Measurements from ENCODE around the gene CLTC. TPM values are rescaled to one million over a fixed set of nuclear protein-coding genes. Genes with fewer than 3 reads are reported as not detected.
A peak's percentile ranks its signal among the peaks of the same experiment; 100 is the strongest.

The CLTC gene
- polyA plus RNA-seq, 2 of the 4 experiments (the other 2 are of a cell fraction) = 183 to 360 TPM

GRCh38 chr17:59619035-59619297, 729 bp upstream of the CLTC start:
- no peaks in the 10 kb centered on the region for H3K9me3 ChIP-seq
- FAIRE-seq (no peak), ATAC-seq (peak in 1 of 2 experiments; percentile 22; a peak in 1 of 6 replicates), DNase-seq (ENCODE audit: low read depth in 1 of 2, low spot score in 1 of 2) (no peak)
- ChIA-PET POLR2A (interaction anchor here (0.5 to 4.1 kb wide), 27 partner anchors 9 to 464 kb away, joined by 3 to 38 read pairs (median 4); partner anchors contain the start of genes DHX40, PTRH2, RNFT1 and RPS6KB1), CTCF (interaction anchor here (1.1 to 1.9 kb wide), 4 partner anchors 11 to 418 kb away, joined by 3 to 9 read pairs (median 4); no protein-coding TSS in a partner anchor)
- TF ChIP-seq CHD4 (IDR thresholded peaks at IDR 0.05; ENCODE audit: borderline replicate concordance) = no peak
- TF ChIP-seq TP53 (CRISPR knock-in tag; IDR thresholded peaks at IDR 0.05) = no peak
- no peak for TF ChIP-seq NFE2L2 (conservative IDR thresholded peaks at IDR 0.05; ENCODE audit: low read length)
- no peak for TF ChIP-seq HMGXB4 (CRISPR knock-in tag; IDR thresholded peaks at IDR 0.05; ENCODE audit: borderline replicate concordance)
- TF ChIP-seq JUN (IDR thresholded peaks at IDR 0.05) = no peak
- TF ChIP-seq SREBF2 (IDR thresholded peaks at IDR 0.05) = no peak
- TF ChIP-seq ESRRA (IDR thresholded peaks at IDR 0.05; ENCODE audit: borderline replicate concordance, low read length) = no peak
- TF ChIP-seq, protein P1, sequence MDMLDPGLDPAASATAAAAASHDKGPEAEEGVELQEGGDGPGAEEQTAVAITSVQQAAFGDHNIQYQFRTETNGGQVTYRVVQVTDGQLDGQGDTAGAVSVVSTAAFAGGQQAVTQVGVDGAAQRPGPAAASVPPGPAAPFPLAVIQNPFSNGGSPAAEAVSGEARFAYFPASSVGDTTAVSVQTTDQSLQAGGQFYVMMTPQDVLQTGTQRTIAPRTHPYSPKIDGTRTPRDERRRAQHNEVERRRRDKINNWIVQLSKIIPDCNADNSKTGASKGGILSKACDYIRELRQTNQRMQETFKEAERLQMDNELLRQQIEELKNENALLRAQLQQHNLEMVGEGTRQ (IDR thresholded peaks at IDR 0.05) = no peak
- TF ChIP-seq ZSCAN20 (CRISPR knock-in tag; IDR thresholded peaks at IDR 0.05) = no peak
- no peak for TF ChIP-seq BHLHE40 (IDR thresholded peaks at IDR 0.05; ENCODE audit: low read depth, low read length)
- no peak for TF ChIP-seq ATOH8 (CRISPR knock-in tag; IDR thresholded peaks at IDR 0.05; ENCODE audit: low read depth)
- no peak for TF ChIP-seq RCOR1 (IDR thresholded peaks at IDR 0.05; ENCODE audit: low read depth, low read length)
- TF ChIP-seq FOSB (CRISPR knock-in tag; IDR thresholded peaks at IDR 0.05) = no peak
- peak overlapping the region; percentile 88 for H3K4me2 ChIP-seq
- H3K4me3 ChIP-seq = peak overlapping the region; percentile 93
- peak overlapping the region; percentile 97 to 98 for H3K27ac ChIP-seq
- WGBS (ENCODE audit: missing lambda C conversion rate) = 2% methylated on average over 11 of the region's 11 CpGs
- peaks cover 38% of the 10 kb centered on the region for H3K4me1 ChIP-seq

GRCh38 chr17:59620064-59620359, 317 bp downstream of the CLTC start:
- Histone ChIP-seq H3K27ac (peak overlapping the region; percentile 97 to 98), H3K9me3 (no peaks in the 10 kb centered on the region), H3K4me1 (peaks cover 44% of the 10 kb centered on the region), H3K4me3 (peak overlapping the region; percentile 93), H3K4me2 (peak overlapping the region; percentile 87)
- 0% methylated on average over 3 of the region's 13 CpGs for WGBS (ENCODE audit: missing lambda C conversion rate)
- TF ChIP-seq CHD4 (IDR thresholded peaks at IDR 0.05; ENCODE audit: borderline replicate concordance) (no peak), NFE2L2 (conservative IDR thresholded peaks at IDR 0.05; ENCODE audit: low read length) (no peak), JUNB (IDR thresholded peaks at IDR 0.05) (no peak), PHF8 (IDR thresholded peaks at IDR 0.05; ENCODE audit: borderline replicate concordance, low read depth) (peak; percentile 82; the same call in 1 of the 2 replicates), KDM5A (IDR thresholded peaks at IDR 0.05) (0 out of 2 replicates have a peak, but pooled peaks have one; percentile 16), FOSB (CRISPR knock-in tag; IDR thresholded peaks at IDR 0.05) (no peak)
- TF ChIP-seq, protein P2, sequence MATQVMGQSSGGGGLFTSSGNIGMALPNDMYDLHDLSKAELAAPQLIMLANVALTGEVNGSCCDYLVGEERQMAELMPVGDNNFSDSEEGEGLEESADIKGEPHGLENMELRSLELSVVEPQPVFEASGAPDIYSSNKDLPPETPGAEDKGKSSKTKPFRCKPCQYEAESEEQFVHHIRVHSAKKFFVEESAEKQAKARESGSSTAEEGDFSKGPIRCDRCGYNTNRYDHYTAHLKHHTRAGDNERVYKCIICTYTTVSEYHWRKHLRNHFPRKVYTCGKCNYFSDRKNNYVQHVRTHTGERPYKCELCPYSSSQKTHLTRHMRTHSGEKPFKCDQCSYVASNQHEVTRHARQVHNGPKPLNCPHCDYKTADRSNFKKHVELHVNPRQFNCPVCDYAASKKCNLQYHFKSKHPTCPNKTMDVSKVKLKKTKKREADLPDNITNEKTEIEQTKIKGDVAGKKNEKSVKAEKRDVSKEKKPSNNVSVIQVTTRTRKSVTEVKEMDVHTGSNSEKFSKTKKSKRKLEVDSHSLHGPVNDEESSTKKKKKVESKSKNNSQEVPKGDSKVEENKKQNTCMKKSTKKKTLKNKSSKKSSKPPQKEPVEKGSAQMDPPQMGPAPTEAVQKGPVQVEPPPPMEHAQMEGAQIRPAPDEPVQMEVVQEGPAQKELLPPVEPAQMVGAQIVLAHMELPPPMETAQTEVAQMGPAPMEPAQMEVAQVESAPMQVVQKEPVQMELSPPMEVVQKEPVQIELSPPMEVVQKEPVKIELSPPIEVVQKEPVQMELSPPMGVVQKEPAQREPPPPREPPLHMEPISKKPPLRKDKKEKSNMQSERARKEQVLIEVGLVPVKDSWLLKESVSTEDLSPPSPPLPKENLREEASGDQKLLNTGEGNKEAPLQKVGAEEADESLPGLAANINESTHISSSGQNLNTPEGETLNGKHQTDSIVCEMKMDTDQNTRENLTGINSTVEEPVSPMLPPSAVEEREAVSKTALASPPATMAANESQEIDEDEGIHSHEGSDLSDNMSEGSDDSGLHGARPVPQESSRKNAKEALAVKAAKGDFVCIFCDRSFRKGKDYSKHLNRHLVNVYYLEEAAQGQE (IDR thresholded peaks at IDR 0.05) = 0 out of 2 replicates have a peak, but pooled peaks have one; percentile 5
- ATAC-seq (peak in 1 of 2 experiments; percentile 45; a peak in 2 of 6 replicates), DNase-seq (ENCODE audit: low read depth in 1 of 2, low spot score in 1 of 2) (no peak), FAIRE-seq (no peak)
- ChIA-PET CTCF (interaction anchor here (1.2 to 1.4 kb wide), 2 partner anchors 24 to 61 kb away, joined by 3 to 4 read pairs; no protein-coding TSS in a partner anchor), POLR2A (interaction anchor here (0.6 to 4.1 kb wide), 16 partner anchors 10 to 1102 kb away, joined by 3 to 38 read pairs (median 4); partner anchors contain the start of genes DHX40, PTRH2, SKA2 and TUBD1)
